Upper lobe of left lung (tissue), 4 donors: ENCODE data around the gene SIRPB1.

Experiments
- POLR2A ChIP-seq, 4 donors: fragments of 450-650 bp; IDR thresholded peaks; one replicate each; pipeline ENCODE4 v1.5.1; 2016 to 2017; ENCODE audit warnings: antibody characterized with exemption in 4 of 4, mild to moderate bottlenecking in 2 of 4
- POLR2AphosphoS5 ChIP-seq, 2 donors: sonication (generic); formaldehyde crosslinking; IDR thresholded peaks; one replicate each; pipeline ENCODE4 v1.5.1; 2017; ENCODE audit warnings: antibody characterized with exemption in 2 of 2

GRCh38 chr20:1656844-1657243 is 37.0 kb upstream of the SIRPB1 start:
- no peak for TF ChIP-seq POLR2AphosphoS5 (IDR thresholded peaks at IDR 0.05)
- no peak for TF ChIP-seq POLR2A (IDR thresholded peaks at IDR 0.05)
